GM10266 (cell line): Measurements from ENCODE around the gene TPM1.

Experiments used
- DNase-seq: peaks from one replicate; pipeline ENCODE4 v3.0.0; 2012; ENCODE audit errors: extremely low spot score
- CTCF ChIP-seq: IDR thresholded peaks from 2 replicates; pipeline ENCODE4 v1.5.1; 2012; ENCODE audit warnings: mild to moderate bottlenecking, low read depth; ENCODE audit not compliant: control insufficient read depth, insufficient read depth; ENCODE audit errors: missing control alignments

The TPM1 gene

GRCh38 chr15:63112871-63113270 lies 70.3 kb downstream of the TPM1 start:
- TF ChIP-seq CTCF: no peak
- no peak for DNase-seq

- DNase-seq: no peak
- no peak for TF ChIP-seq CTCF
These were observed 71.9 kb downstream of the TPM1 start for GRCh38 chr15:63114465-63114864.
